MM.1S (cell line): ENCODE data around the gene PLXDC2.

Source experiments
- DNase-seq: peaks from one replicate; pipeline ENCODE4 v3.0.0-alpha.2; 2015
- H2AFZ ChIP-seq: fragments of 300-600 bp; sonication (generic); 2 replicates; pipeline ENCODE4 v1.6.0; 2016; ENCODE audit warnings: antibody characterized with exemption, low read length
- H3F3A ChIP-seq: fragments of 300-600 bp; sonication (generic); 2 replicates; pipeline ENCODE4 v1.6.1; 2016; ENCODE audit warnings: mild to moderate bottlenecking, antibody characterized with exemption, low read length, moderate library complexity, mixed read lengths; ENCODE audit not compliant: insufficient read depth
- H3K27ac ChIP-seq: fragments of 300-600 bp; sonication (generic); 2 replicates; pipeline ENCODE4 v1.5.1; 2016; ENCODE audit warnings: mild to moderate bottlenecking, low read length
- H3K27me3 ChIP-seq: fragments of 300-600 bp; sonication (generic); replicated peaks from 2 replicates; pipeline ENCODE4 v1.6.0; 2016; ENCODE audit warnings: low read length; ENCODE audit not compliant: insufficient read depth
- H3K36me3 ChIP-seq: fragments of 300-600 bp; sonication (generic); replicated peaks from 2 replicates; pipeline ENCODE4 v1.6.1; 2016; ENCODE audit warnings: mild to moderate bottlenecking, low read length, mixed read lengths; ENCODE audit not compliant: insufficient read depth
- H3K4me1 ChIP-seq: fragments of 300-600 bp; sonication (generic); 2 replicates; pipeline ENCODE4 v1.6.1; 2016; ENCODE audit warnings: low read length, mixed read lengths
- H3K4me2 ChIP-seq: fragments of 300-600 bp; sonication (generic); 2 replicates; pipeline ENCODE4 v1.6.0; 2016; ENCODE audit warnings: low read depth, low read length
- H3K4me3 ChIP-seq: fragments of 300-600 bp; sonication (generic); 2 replicates; pipeline ENCODE4 v1.5.1; 2016; ENCODE audit warnings: low read length, mixed read lengths
- H3K79me2 ChIP-seq: fragments of 300-600 bp; sonication (generic); 2 replicates; pipeline ENCODE4 v1.6.1; 2016; ENCODE audit warnings: mixed run types, low read length, mixed read lengths
- H3K9ac ChIP-seq: fragments of 300-600 bp; sonication (generic); 2 replicates; pipeline ENCODE4 v1.6.1; 2016; ENCODE audit warnings: low read length, mixed read lengths
- H3K9me2 ChIP-seq: fragments of 300-600 bp; sonication (generic); replicated peaks from 2 replicates; pipeline ENCODE4 v1.6.1; 2016; ENCODE audit warnings: mild to moderate bottlenecking, low read length, mixed read lengths; ENCODE audit not compliant: insufficient read depth
- H3K9me3 ChIP-seq: fragments of 300-600 bp; sonication (generic); replicated peaks from 2 replicates; pipeline ENCODE4 v1.6.1; 2016; ENCODE audit warnings: mild to moderate bottlenecking, low read length, mixed read lengths; ENCODE audit not compliant: insufficient read depth
- H4K20me1 ChIP-seq: fragments of 300-600 bp; sonication (generic); 2 replicates; pipeline ENCODE4 v1.6.1; 2016; ENCODE audit warnings: mild to moderate bottlenecking, low read length, moderate library complexity, mixed read lengths; ENCODE audit not compliant: insufficient read depth
- EZH2 ChIP-seq: fragments of 300-600 bp; sonication (generic); optimal IDR thresholded peaks from 2 replicates; pipeline ENCODE3; 2017; ENCODE audit warnings: low read depth, mild to moderate bottlenecking, antibody characterized with exemption, low read length, mixed read lengths
- EZH2phosphoT487 ChIP-seq: fragments of 300-600 bp; sonication (generic); IDR thresholded peaks from 2 replicates; pipeline ENCODE4 v1.6.1; 2018; ENCODE audit warnings: antibody characterized with exemption, low read length
- TF ChIP-seq, protein P1 (sequence below): fragments of 300-600 bp; sonication (generic); IDR thresholded peaks from 2 replicates; pipeline ENCODE4 v1.5.1; 2016; ENCODE audit warnings: antibody characterized with exemption, low read length, mixed read lengths

Gene PLXDC2

DNA sequence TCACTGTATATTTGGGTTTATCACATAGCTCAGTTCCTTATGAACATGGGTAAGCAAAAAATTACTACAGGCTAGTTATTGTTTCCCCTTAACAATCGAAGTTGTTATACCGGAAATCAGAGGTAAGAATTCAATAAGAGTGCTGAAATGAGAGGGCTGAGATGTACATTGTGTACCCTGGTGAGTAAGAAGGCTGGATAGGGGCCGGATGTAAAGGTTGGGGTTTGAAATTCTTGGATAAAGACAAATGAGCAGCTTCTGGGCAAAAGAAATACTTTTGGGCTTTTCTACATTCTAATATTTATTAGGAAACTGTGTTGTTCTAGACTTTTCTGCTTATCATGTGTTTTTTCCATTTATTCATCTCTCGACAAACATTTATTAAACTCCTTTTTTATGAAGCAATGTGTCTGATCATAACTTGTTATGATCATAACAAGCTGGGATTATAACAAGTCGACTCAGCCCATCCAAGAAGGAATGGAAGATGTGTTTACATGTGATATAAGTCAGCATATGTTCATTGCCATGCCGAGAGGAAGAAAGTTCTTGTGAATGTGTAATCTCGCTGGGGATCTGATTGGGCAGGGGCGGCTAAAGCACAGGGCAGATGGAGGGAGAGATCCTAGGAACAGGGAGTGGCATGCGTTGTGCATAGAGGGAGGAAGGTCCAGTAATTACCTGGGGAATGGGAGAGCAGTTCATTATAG is 155.3 kb downstream of the PLXDC2 start:
- Histone ChIP-seq H3K9me2 (no peaks in the 10 kb centered on the region), H2AFZ (no peak overlapping the region), H3K79me2 (no peaks in the 10 kb centered on the region), H4K20me1 (no peaks in the 10 kb centered on the region), H3K36me3 (no peaks in the 10 kb centered on the region), H3K4me1 (no peaks in the 10 kb centered on the region), H3K4me2 (no peak overlapping the region), H3K9me3 (no peaks in the 10 kb centered on the region), H3K9ac (no peak overlapping the region), H3K27ac (no peak overlapping the region), H3K27me3 (no peaks in the 10 kb centered on the region), H3K4me3 (no peak overlapping the region), H3F3A (no peaks in the 10 kb centered on the region)
- DNase-seq = no peak
- no peak for TF ChIP-seq EZH2phosphoT487
- TF ChIP-seq, protein P1, sequence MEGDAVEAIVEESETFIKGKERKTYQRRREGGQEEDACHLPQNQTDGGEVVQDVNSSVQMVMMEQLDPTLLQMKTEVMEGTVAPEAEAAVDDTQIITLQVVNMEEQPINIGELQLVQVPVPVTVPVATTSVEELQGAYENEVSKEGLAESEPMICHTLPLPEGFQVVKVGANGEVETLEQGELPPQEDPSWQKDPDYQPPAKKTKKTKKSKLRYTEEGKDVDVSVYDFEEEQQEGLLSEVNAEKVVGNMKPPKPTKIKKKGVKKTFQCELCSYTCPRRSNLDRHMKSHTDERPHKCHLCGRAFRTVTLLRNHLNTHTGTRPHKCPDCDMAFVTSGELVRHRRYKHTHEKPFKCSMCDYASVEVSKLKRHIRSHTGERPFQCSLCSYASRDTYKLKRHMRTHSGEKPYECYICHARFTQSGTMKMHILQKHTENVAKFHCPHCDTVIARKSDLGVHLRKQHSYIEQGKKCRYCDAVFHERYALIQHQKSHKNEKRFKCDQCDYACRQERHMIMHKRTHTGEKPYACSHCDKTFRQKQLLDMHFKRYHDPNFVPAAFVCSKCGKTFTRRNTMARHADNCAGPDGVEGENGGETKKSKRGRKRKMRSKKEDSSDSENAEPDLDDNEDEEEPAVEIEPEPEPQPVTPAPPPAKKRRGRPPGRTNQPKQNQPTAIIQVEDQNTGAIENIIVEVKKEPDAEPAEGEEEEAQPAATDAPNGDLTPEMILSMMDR = no peak
- TF ChIP-seq EZH2 = no peak

DNA sequence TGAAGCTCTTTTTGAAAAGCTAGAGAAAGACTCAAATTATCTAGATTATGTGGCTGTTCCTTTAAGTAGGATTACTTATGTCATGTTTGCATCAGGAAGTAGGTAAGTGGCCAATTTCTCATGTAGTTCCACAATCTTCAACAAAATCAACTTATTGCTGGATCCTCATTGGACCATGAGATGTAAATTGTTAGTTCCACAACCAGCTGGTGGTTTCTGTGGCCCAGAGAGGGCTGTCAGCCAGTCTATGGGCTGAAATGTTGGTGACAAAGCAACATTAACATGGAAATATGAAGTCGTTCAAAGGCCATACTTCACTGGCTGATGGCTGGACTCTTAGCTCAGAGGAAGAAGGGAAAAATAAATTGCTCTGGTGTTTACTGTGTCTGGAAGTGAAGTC is 157.9 kb downstream of the PLXDC2 start:
- Histone ChIP-seq H3K4me3 (no peak overlapping the region), H3K9me2 (no peaks in the 10 kb centered on the region), H3K27me3 (no peaks in the 10 kb centered on the region), H3K9me3 (no peaks in the 10 kb centered on the region), H2AFZ (no peak overlapping the region), H3K79me2 (no peaks in the 10 kb centered on the region), H3K4me2 (no peak overlapping the region), H3K9ac (no peak overlapping the region), H4K20me1 (no peaks in the 10 kb centered on the region), H3K36me3 (no peaks in the 10 kb centered on the region), H3K27ac (no peak overlapping the region), H3F3A (no peaks in the 10 kb centered on the region), H3K4me1 (no peaks in the 10 kb centered on the region)
- TF ChIP-seq EZH2 (no peak), EZH2phosphoT487 (no peak)
- TF ChIP-seq, protein P1 = no peak
- no peak for DNase-seq

DNA sequence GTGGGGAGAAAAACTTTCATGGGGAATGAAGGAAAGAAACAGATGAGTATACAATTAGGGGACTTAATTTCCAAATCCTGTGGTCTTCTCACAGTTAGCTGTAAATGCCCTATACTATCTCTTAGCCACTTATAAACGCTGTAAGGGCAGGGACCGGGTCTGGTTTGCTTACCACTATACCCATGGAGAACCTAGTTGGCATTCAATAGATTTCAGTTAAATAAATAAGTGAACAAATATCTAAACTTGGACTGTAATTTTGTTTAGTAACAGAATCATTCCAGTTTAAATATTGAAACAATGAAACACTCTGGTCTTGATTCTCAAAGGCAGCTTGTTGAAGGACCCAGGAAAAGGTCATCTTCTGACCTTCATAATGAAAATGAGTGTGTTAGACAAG is 158.3 kb downstream of the PLXDC2 start:
- Histone ChIP-seq H3K9me2 (no peaks in the 10 kb centered on the region), H3K79me2 (no peaks in the 10 kb centered on the region), H3K27me3 (no peaks in the 10 kb centered on the region), H3F3A (no peaks in the 10 kb centered on the region), H3K36me3 (no peaks in the 10 kb centered on the region), H3K4me1 (no peaks in the 10 kb centered on the region), H3K4me2 (no peak overlapping the region), H4K20me1 (no peaks in the 10 kb centered on the region), H3K9ac (no peak overlapping the region), H2AFZ (no peak overlapping the region), H3K9me3 (no peaks in the 10 kb centered on the region), H3K4me3 (no peak overlapping the region), H3K27ac (no peak overlapping the region)
- TF ChIP-seq EZH2phosphoT487 = no peak
- TF ChIP-seq EZH2 = no peak
- TF ChIP-seq, protein P1 = no peak
- no peak for DNase-seq
